A673 (cell line): ENCODE results near the gene ENOX1.

Experiments
- CTCF ChIP-seq: fragments of 300-800, 200-600 bp; sonication (generic); conservative IDR thresholded peaks from 2 replicates; pipeline ENCODE4 v1.5.1; 2017; ENCODE audit warnings: low read depth, mild to moderate bottlenecking, antibody characterized with exemption, low read length, moderate library complexity, mixed read lengths
- EZH2 ChIP-seq: fragments of 200-600 bp; sonication (generic); IDR thresholded peaks from 2 replicates; pipeline ENCODE4 v1.6.1; 2017; ENCODE audit warnings: borderline replicate concordance, low read depth, mild to moderate bottlenecking, mixed read lengths, antibody characterized with exemption, low read length; ENCODE audit not compliant: poor library complexity, severe bottlenecking

GRCh38 chr13:43758834-43759233 lies 27.9 kb downstream of the ENOX1 start:
- TF ChIP-seq CTCF (no peak), EZH2 (no peak)
